Thyroid gland (tissue), 4 donors: ENCODE results near the gene PRRX1. TPM values are rescaled to one million over a fixed set of nuclear protein-coding genes. Genes with fewer than 3 reads are reported as not detected.

ENCODE experiments used
- DNase-seq, 2 donors: peaks; one replicate each; pipeline ENCODE4 v3.0.0-alpha.2; 2019
- H3K27ac ChIP-seq, 3 donors: fragments of 200-600 bp; sonication (generic); 1 replicate in 2 of 3; 2 replicates in 1 of 3; pipeline ENCODE4 v1.5.1; 2016 to 2019; ENCODE audit warnings: mild to moderate bottlenecking in 1 of 3, moderate library complexity in 1 of 3
- H3K27me3 ChIP-seq: fragments of 200-600 bp; sonication (generic); one replicate; pipeline ENCODE4 v1.5.1; 2019
- H3K36me3 ChIP-seq, 2 donors: fragments of 200-600 bp; sonication (generic); one replicate each; pipeline ENCODE4 v1.5.1; 2016 to 2019
- H3K4me1 ChIP-seq, 2 donors: fragments of 200-600 bp; sonication (generic); one replicate each; pipeline ENCODE4 v1.5.1; 2017 to 2019
- H3K4me3 ChIP-seq, 3 donors: fragments of 200-600 bp; sonication (generic); replicated peaks in 1 of 3; 1 replicate in 2 of 3; 2 replicates in 1 of 3; pipeline ENCODE4 v1.5.1; 2016; ENCODE audit warnings: mild to moderate bottlenecking in 1 of 3
- H3K9me3 ChIP-seq: fragments of 200-600 bp; sonication (generic); one replicate; pipeline ENCODE4 v1.5.1; 2017
- CTCF ChIP-seq, 6 experiments: fragments of 200-600 bp in 3 of 6; fragments of 450-650 bp in 3 of 6; sonication (generic) in 3 of 6; IDR thresholded peaks; one replicate each; pipeline ENCODE4 v1.5.1; 2016 to 2019; ENCODE audit warnings: antibody characterized with exemption in 6 of 6, mild to moderate bottlenecking in 2 of 6, inconsistent platforms in 1 of 6, moderate library complexity in 1 of 6
- POLR2A ChIP-seq, 2 donors: fragments of 450-650 bp; IDR thresholded peaks; one replicate each; pipeline ENCODE4 v1.6.1; 2017; ENCODE audit warnings: antibody characterized with exemption in 2 of 2, mild to moderate bottlenecking in 2 of 2, moderate library complexity in 1 of 2
- WGBS, 2 donors: methylation state at CpG; one replicate each; pipeline ENCODE4 v1.1.5; 2017; 5-methylcytosine and 5-hydroxymethylcytosine counted together
- intact Hi-C: fragments of 100-400 bp; cut with DNase I; formaldehyde crosslinking; loops from one replicate; pipeline ENCODE4 v1.15.1; 2023
- total RNA-seq, 4 donors: library from RNA; depleted of rRNA; stranded (reverse); fragments of >200 nt; gene quantifications; one replicate each; pipeline ENCODE4 v1.2.3, GENCODE V29; 2016

Gene PRRX1
- total RNA-seq, 4 donors from 2014 or later: 56.4 to 87.3 (median 59.8) TPM

GRCh38 chr1:170686291-170686690 is 22.4 kb downstream of the PRRX1 start:
- 77 to 82% methylated on average over 8 of the region's 8 CpGs for WGBS, 2 donors
- no peak for DNase-seq
- H3K27ac ChIP-seq: no peak overlapping the region
- H3K27me3 ChIP-seq: no peaks in the 10 kb centered on the region
- intact Hi-C loops: loop anchor here (5.0 to 10.0 kb wide), 2 partner anchors 79 to 196 kb away; no protein-coding TSS in a partner anchor
- no peak for TF ChIP-seq CTCF (IDR thresholded peaks at IDR 0.05)
- TF ChIP-seq POLR2A (IDR thresholded peaks at IDR 0.05): no peak
- H3K9me3 ChIP-seq: no peaks in the 10 kb centered on the region
- H3K4me3 ChIP-seq: no peak overlapping the region
- no peaks in the 10 kb centered on the region for H3K36me3 ChIP-seq
- peaks cover 0 to 5% of the 10 kb centered on the region in 2 donors for H3K4me1 ChIP-seq

GRCh38 chr1:170687621-170688020 is 23.7 kb downstream of the PRRX1 start:
- no peaks in the 10 kb centered on the region for H3K36me3 ChIP-seq
- H3K27ac ChIP-seq: peak overlapping the region in 2 of 3 donors; percentile 9 to 37
- peaks cover 0 to 5% of the 10 kb centered on the region in 2 donors for H3K4me1 ChIP-seq
- no peaks in the 10 kb centered on the region for H3K9me3 ChIP-seq
- H3K4me3 ChIP-seq: no peak overlapping the region
- no peak for DNase-seq
- no peak for TF ChIP-seq CTCF (IDR thresholded peaks at IDR 0.05)
- TF ChIP-seq POLR2A (IDR thresholded peaks at IDR 0.05): no peak
- H3K27me3 ChIP-seq: no peaks in the 10 kb centered on the region
- WGBS, 2 donors: 73 to 88% methylated on average over 4 of the region's 4 CpGs
- intact Hi-C loops: loop anchor here (5.0 to 10.0 kb wide), 2 partner anchors 77 to 195 kb away; no protein-coding TSS in a partner anchor

GRCh38 chr1:170691258-170691657 is 27.3 kb downstream of the PRRX1 start:
- Histone ChIP-seq H3K27ac (no peak overlapping the region), H3K36me3 (no peaks in the 10 kb centered on the region), H3K4me3 (no peak overlapping the region), H3K9me3 (no peaks in the 10 kb centered on the region), H3K4me1 (peaks cover 0 to 5% of the 10 kb centered on the region in 2 donors), H3K27me3 (no peaks in the 10 kb centered on the region)
- intact Hi-C loops: no loop called here
- TF ChIP-seq POLR2A (IDR thresholded peaks at IDR 0.05) (no peak), CTCF (IDR thresholded peaks at IDR 0.05) (no peak)
- no peak for DNase-seq

GRCh38 chr1:170692866-170693575 is 29.1 kb downstream of the PRRX1 start:
- WGBS, 2 donors: 60 to 61% methylated on average over 2 of the region's 2 CpGs
- Histone ChIP-seq H3K4me3 (no peak overlapping the region), H3K4me1 (peaks cover 0 to 5% of the 10 kb centered on the region in 2 donors), H3K9me3 (no peaks in the 10 kb centered on the region), H3K27me3 (no peaks in the 10 kb centered on the region), H3K27ac (peak overlapping the region in 1 of 3 donors; percentile 44), H3K36me3 (no peaks in the 10 kb centered on the region)
- no peak for DNase-seq
- TF ChIP-seq CTCF (IDR thresholded peaks at IDR 0.05) (no peak), POLR2A (IDR thresholded peaks at IDR 0.05) (no peak)
- intact Hi-C loops: no loop called here

DNA sequence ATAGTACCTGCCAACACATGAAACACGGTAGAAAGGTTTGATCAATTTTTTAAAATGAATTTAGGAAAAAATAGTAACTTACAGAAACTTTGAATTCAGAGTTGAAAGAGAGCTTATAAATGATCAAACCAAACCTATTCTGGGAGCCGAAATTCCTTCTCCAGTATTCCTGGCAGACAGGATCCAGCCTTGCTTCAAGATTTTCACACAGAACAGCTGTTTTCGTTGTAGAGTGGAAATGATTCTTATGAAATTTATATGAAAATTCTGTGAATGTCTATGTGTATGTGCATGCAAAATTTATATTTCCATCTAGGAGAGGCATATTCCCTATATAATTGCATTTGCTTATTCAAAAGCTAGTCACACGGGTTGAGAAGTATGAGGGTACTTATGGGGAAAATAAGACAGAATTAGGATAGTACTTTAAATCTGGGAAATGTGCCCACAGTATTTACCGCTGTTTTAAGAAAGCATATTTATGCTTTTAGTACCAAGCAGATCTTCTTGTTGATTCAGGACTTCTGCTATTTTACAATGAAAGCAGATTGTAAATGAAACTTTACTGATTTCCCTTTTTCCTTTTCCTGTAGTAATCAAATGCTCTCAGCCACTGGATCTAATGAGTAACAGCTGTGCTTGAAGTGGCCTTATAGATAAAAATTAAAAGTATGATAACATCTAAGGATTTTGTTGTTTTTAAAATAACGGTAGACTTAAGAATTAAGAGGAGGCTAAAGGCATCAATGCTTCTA is 30.4 kb downstream of the PRRX1 start:
- Histone ChIP-seq H3K36me3 (no peaks in the 10 kb centered on the region), H3K4me3 (no peak overlapping the region), H3K9me3 (no peaks in the 10 kb centered on the region), H3K27me3 (no peaks in the 10 kb centered on the region), H3K4me1 (peaks cover 4 to 6% of the 10 kb centered on the region in 2 donors), H3K27ac (peak overlapping the region in 1 of 3 donors; percentile 23)
- intact Hi-C loops: no loop called here
- WGBS, 2 donors: 59 to 63% methylated on average over 6 of the region's 6 CpGs
- DNase-seq: no peak
- TF ChIP-seq CTCF (IDR thresholded peaks at IDR 0.05): no peak
- TF ChIP-seq POLR2A (IDR thresholded peaks at IDR 0.05): no peak
